Activated CD8-positive, alpha-beta T cell treated with anti-CD3 and anti-CD28 coated beads for 36 hours (primary cell): Measurements from ENCODE around the gene CCR2. TPM values are rescaled to one million over a fixed set of nuclear protein-coding genes. Genes with fewer than 3 reads are reported as not detected.

ENCODE experiments used
- ATAC-seq: fragments of 200-7000 bp; cut with Tn5 transposase; one replicate; pipeline ENCODE4 v1.10.0; 2021; ENCODE audit warnings: mild to moderate bottlenecking, moderate library complexity
- CTCF ChIA-PET: fragments of 350-600 bp; sonication (Branson Sonifier 250); formaldehyde crosslinking; loops from one replicate; lab custom pipeline; 2021; ENCODE audit warnings: antibody characterized with exemption; lab: Charles Lee
- POLR2A ChIA-PET: fragments of 350-600 bp; sonication (Branson Sonifier 250); formaldehyde crosslinking; loops from one replicate; lab custom pipeline; 2021; ENCODE audit warnings: antibody characterized with exemption; lab: Charles Lee
- DNase-seq: peaks from one replicate; pipeline ENCODE4 v3.0.0-alpha.2; 2020
- H3K27ac Mint-ChIP-seq: one replicate; pipeline ENCODE4 v1.8.0; 2021; ENCODE audit warnings: mild to moderate bottlenecking, mixed read lengths
- H3K27me3 Mint-ChIP-seq: one replicate; pipeline ENCODE4 v1.8.0; 2021; ENCODE audit warnings: mixed read lengths
- H3K36me3 Mint-ChIP-seq: one replicate; pipeline ENCODE4 v1.8.0; 2021; ENCODE audit warnings: low read depth, mixed read lengths
- H3K4me1 Mint-ChIP-seq: one replicate; pipeline ENCODE4 v1.8.0; 2021; ENCODE audit warnings: low read depth, mixed read lengths
- H3K4me3 Mint-ChIP-seq: one replicate; pipeline ENCODE4 v1.8.0; 2021; ENCODE audit warnings: mild to moderate bottlenecking, moderate library complexity, mixed read lengths
- H3K9me3 Mint-ChIP-seq: one replicate; pipeline ENCODE4 v1.8.0; 2021; ENCODE audit warnings: mixed read lengths
- intact Hi-C: fragments of 100-400 bp; cut with micrococcal nuclease; formaldehyde crosslinking; loops from one replicate; pipeline ENCODE4 v1.10.0; 2022
- total RNA-seq, 2 experiments: library from RNA; stranded (reverse); gene quantifications; one replicate each; pipeline ENCODE4 v1.2.3, GENCODE V29; 2021
- TF ChIP-seq, protein P1 (sequence below): fragments of 200-600 bp; IDR thresholded peaks from one replicate; pipeline ENCODE4 v1.8.0; 2022; ENCODE audit warnings: antibody characterized with exemption, mild to moderate bottlenecking

The CCR2 gene
- total RNA-seq, 2 experiments from 2014 or later = 0.81 to 0.83 TPM

DNA sequence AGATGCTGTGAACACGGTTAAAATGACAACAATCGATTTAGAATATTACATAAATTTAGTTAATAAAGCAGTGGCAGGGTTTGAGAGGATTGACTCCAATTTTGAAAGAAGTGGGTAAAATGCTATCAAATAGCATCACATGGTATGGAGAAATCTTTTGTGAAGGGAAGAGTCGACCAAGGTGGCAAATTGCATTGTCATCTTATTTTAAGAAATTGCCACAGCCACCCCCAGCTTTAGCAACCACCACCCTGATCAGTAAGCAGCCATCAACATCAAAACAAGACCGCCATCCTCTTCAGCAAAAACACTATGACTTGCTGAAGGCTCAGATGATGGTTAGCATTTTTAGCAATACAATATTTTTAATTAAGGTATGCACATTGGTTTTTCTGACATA is 11.1 kb downstream of the CCR2 start:
- H3K36me3 Mint-ChIP-seq = no peaks in the 10 kb centered on the region
- intact Hi-C loops = no loop called here
- peaks cover 4% of the 10 kb centered on the region for H3K27me3 Mint-ChIP-seq
- no peak overlapping the region for H3K27ac Mint-ChIP-seq
- H3K9me3 Mint-ChIP-seq = no peaks in the 10 kb centered on the region
- POLR2A ChIA-PET = no interaction called here
- H3K4me1 Mint-ChIP-seq = peaks cover 40% of the 10 kb centered on the region
- ATAC-seq (no peak), DNase-seq (no peak)
- TF ChIP-seq, protein P1, sequence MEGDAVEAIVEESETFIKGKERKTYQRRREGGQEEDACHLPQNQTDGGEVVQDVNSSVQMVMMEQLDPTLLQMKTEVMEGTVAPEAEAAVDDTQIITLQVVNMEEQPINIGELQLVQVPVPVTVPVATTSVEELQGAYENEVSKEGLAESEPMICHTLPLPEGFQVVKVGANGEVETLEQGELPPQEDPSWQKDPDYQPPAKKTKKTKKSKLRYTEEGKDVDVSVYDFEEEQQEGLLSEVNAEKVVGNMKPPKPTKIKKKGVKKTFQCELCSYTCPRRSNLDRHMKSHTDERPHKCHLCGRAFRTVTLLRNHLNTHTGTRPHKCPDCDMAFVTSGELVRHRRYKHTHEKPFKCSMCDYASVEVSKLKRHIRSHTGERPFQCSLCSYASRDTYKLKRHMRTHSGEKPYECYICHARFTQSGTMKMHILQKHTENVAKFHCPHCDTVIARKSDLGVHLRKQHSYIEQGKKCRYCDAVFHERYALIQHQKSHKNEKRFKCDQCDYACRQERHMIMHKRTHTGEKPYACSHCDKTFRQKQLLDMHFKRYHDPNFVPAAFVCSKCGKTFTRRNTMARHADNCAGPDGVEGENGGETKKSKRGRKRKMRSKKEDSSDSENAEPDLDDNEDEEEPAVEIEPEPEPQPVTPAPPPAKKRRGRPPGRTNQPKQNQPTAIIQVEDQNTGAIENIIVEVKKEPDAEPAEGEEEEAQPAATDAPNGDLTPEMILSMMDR = no peak
- H3K4me3 Mint-ChIP-seq = no peak overlapping the region
- CTCF ChIA-PET = interaction anchor here (1.6 to 2.3 kb wide), 3 partner anchors 13 to 89 kb away, joined by 4 to 11 read pairs (median 11); no protein-coding TSS in a partner anchor

DNA sequence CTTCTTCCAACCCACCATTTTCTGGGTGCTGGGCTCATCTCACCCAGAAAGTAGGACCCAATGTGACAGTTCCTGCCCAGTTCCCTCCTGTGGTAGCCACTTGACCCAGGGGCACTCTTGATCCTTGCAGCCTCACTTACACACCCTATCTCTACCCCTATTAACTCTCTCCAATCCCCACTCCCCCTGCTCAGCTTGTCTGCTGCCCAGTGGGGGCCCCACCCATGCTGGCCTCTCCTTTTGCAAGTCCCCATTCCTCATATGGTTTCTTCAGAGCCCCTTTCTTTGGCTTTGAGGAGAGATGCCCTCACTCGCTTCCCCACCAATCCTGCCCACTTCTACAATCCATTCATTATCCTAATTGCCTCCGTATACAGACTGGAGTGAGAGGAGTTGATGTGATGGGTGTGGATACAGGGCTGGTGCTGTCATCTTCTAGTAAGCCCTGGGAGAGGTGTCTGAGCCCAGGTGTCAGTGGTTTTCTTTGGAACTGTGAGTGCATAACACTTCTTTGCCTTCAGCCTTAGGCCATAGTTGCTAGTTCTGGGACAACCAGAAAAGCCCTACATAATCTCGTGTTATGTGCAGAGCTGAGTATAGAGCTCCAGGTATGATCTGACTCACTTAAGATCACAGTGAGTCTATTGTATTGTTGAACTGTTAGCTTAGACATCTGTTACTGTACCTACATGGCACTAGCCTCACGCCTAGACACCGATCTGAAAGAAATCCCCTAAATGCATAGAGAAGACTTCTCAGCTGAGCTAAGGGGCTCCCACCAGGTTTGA is 12.0 kb downstream of the CCR2 start:
- POLR2A ChIA-PET = no interaction called here
- H3K9me3 Mint-ChIP-seq = no peaks in the 10 kb centered on the region
- no peak for ATAC-seq
- H3K4me1 Mint-ChIP-seq = peaks cover 42% of the 10 kb centered on the region
- CTCF ChIA-PET = interaction anchor here (1.0 to 10.3 kb wide), 2 partner anchors 42 to 92 kb away, joined by 3 to 156 read pairs; no protein-coding TSS in a partner anchor
- no peak overlapping the region for H3K27ac Mint-ChIP-seq
- intact Hi-C loops = no loop called here
- no peak for DNase-seq
- H3K36me3 Mint-ChIP-seq = no peaks in the 10 kb centered on the region
- H3K4me3 Mint-ChIP-seq = no peak overlapping the region
- TF ChIP-seq, protein P1 = no peak
- H3K27me3 Mint-ChIP-seq = peaks cover 4% of the 10 kb centered on the region

DNA sequence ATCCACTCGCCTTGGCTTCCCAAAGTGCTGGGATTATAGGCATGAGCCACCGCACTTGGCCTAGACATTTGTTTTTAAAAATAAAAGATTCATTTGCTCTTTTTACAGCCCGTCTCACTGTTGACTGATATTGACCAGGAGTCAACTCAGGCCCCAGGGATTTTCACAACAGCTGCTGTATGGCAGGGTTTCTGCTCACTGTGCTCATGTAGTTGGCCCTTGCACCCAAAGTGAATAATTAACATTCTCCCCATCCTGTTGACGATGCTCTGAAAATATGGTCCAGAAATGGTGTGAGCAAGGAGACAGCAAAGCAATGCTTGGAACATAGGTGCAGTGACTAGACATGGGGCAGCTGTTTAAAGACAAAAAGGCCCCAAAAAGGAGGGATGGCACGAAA is 13.9 kb downstream of the CCR2 start:
- ChIA-PET POLR2A (interaction anchor here (0.6 to 3.8 kb wide), 7 partner anchors 13 to 276 kb away, joined by 3 to 25 read pairs (median 4); no protein-coding TSS in a partner anchor), CTCF (interaction anchor here (1.0 to 10.3 kb wide), 21 partner anchors 8 to 303 kb away, joined by 3 to 156 read pairs (median 17); partner anchors contain the start of genes CCR1 and CCR2)
- ATAC-seq (no peak), DNase-seq (no peak)
- Mint-ChIP-seq H3K4me3 (no peak overlapping the region), H3K27me3 (peaks cover 4% of the 10 kb centered on the region), H3K27ac (peak overlapping the region; percentile 79), H3K4me1 (peaks cover 43% of the 10 kb centered on the region), H3K36me3 (no peaks in the 10 kb centered on the region), H3K9me3 (no peaks in the 10 kb centered on the region)
- TF ChIP-seq, protein P1 = no peak
- intact Hi-C loops = no loop called here

DNA sequence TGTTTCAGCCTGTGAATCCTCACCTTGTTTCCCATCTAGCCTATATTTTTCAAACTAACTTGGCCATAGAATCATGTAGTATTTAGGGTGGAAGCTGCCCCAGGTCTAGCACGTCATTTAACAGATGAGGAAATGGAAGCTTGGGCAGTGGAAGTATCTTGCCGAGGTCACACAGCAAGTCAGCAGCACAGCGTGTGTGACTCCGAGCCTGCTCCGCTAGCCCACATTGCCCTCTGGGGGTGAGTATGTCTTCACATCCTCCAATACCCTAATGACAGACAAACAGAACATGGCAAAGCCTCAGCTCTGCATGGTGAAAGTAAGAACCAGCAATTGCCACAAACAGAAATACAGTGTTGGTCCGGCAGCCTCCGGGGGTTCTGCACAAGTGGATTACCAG is 14.7 kb downstream of the CCR2 start:
- Mint-ChIP-seq H3K36me3 (no peaks in the 10 kb centered on the region), H3K9me3 (no peaks in the 10 kb centered on the region), H3K4me1 (peaks cover 43% of the 10 kb centered on the region), H3K27ac (peak overlapping the region; percentile 79), H3K4me3 (no peak overlapping the region), H3K27me3 (peaks cover 6% of the 10 kb centered on the region)
- ATAC-seq (peak; percentile 55), DNase-seq (peak; percentile 79)
- intact Hi-C loops = no loop called here
- ChIA-PET POLR2A (interaction anchor here (1.0 to 3.8 kb wide), 9 partner anchors 8 to 271 kb away, joined by 3 to 25 read pairs (median 7); no protein-coding TSS in a partner anchor), CTCF (interaction anchor here (0.7 to 10.3 kb wide), 28 partner anchors 9 to 430 kb away, joined by 3 to 156 read pairs (median 10); partner anchors contain the start of genes CCR1 and CCR2)
- TF ChIP-seq, protein P1 = peak; percentile 44

DNA sequence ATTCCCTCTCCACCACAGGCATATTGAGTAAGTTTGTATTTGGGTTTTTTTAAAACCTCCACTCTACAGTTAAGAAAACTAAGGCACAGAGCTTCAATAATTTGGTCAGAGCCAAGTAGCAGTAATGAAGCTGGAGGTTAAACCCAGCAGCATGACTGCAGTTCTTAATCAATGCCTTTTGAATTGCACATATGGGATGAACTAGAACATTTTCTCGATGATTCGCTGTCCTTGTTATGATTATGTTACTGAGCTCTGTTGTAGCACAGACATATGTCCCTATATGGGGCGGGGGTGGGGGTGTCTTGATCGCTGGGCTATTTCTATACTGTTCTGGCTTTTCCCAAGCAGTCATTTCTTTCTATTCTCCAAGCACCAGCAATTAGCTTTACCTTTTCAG is 15.2 kb downstream of the CCR2 start:
- ATAC-seq = no peak
- intact Hi-C loops = no loop called here
- POLR2A ChIA-PET = interaction anchor here (1.0 to 3.8 kb wide), 15 partner anchors 9 to 426 kb away, joined by 3 to 25 read pairs (median 4); partner anchors contain the start of genes CCR1 and CXCR6
- TF ChIP-seq, protein P1 = no peak
- Mint-ChIP-seq H3K27me3 (peaks cover 6% of the 10 kb centered on the region), H3K27ac (peak overlapping the region; percentile 84), H3K4me3 (no peak overlapping the region), H3K9me3 (no peaks in the 10 kb centered on the region), H3K36me3 (no peaks in the 10 kb centered on the region), H3K4me1 (peaks cover 43% of the 10 kb centered on the region)
- CTCF ChIA-PET = interaction anchor here (0.7 to 10.3 kb wide), 31 partner anchors 9 to 430 kb away, joined by 3 to 156 read pairs (median 7); partner anchors contain the start of genes CCR1 and CCR2
- DNase-seq = no peak
